Measurements from ENCODE around the gene CHRNA1.

The CHRNA1 gene

GRCh38 chr2:174781298-174781697 lies 17.0 kb upstream of the CHRNA1 start:
- H3K27ac ChIP-seq: no peak overlapping the region
- TF ChIP-seq CTCF (conservative IDR thresholded peaks at IDR 0.05): no peak

- TF ChIP-seq CTCF (conservative IDR thresholded peaks at IDR 0.05): no peak
These were observed 16.6 kb upstream of the CHRNA1 start for GRCh38 chr2:174780856-174781255.

GRCh38 chr2:174780191-174780840 lies 16.0 kb upstream of the CHRNA1 start:
- no peak overlapping the region for H3K27ac ChIP-seq
- no peak for TF ChIP-seq CTCF (conservative IDR thresholded peaks at IDR 0.05)

More at GRCh38 chr2:174780856-174781255, 16.6 kb upstream of the CHRNA1 start:
- H3K27ac ChIP-seq: no peak overlapping the region

- TF ChIP-seq CTCF (conservative IDR thresholded peaks at IDR 0.05): no peak
- H3K27ac ChIP-seq: no peak overlapping the region
These were observed 15.2 kb upstream of the CHRNA1 start for GRCh38 chr2:174779361-174779928.

- TF ChIP-seq CTCF (conservative IDR thresholded peaks at IDR 0.05): no peak
- no peak overlapping the region for H3K27ac ChIP-seq
These were observed 14.1 kb upstream of the CHRNA1 start for GRCh38 chr2:174778085-174778981.

- TF ChIP-seq CTCF (conservative IDR thresholded peaks at IDR 0.05): no peak
- H3K27ac ChIP-seq: no peak overlapping the region
These were observed 13.2 kb upstream of the CHRNA1 start for GRCh38 chr2:174777347-174778084.

- H3K27ac ChIP-seq: no peak overlapping the region
- no peak for TF ChIP-seq CTCF (conservative IDR thresholded peaks at IDR 0.05)
These were observed 12.4 kb upstream of the CHRNA1 start for GRCh38 chr2:174776675-174777074.

Data from VCaP (cell line).